IPS-11a (cell line): ENCODE measurements around the gene ITFG1.
"Not testable (repeated sequence)": the region's sequence is repeated elsewhere in the genome, so short reads cannot be mapped to it uniquely, and the experiment has no call there.

Experiments
- H3K4me3 ChIP-seq: one replicate; pipeline ENCODE4 v1.5.1; 2013; ENCODE audit warnings: low read depth, low read length, control low read depth

ITFG1 gene

GRCh38 chr16:47475786-47476185 is 14.9 kb upstream of the ITFG1 start:
- no peak overlapping the region for H3K4me3 ChIP-seq

GRCh38 chr16:47473792-47474191 is 12.9 kb upstream of the ITFG1 start:
- no peak overlapping the region for H3K4me3 ChIP-seq

GRCh38 chr16:47473004-47473403 is 12.1 kb upstream of the ITFG1 start:
- not testable (repeated sequence) for H3K4me3 ChIP-seq

GRCh38 chr16:47470810-47471209 is 9.9 kb upstream of the ITFG1 start:
- no peak overlapping the region for H3K4me3 ChIP-seq

GRCh38 chr16:47470211-47470610 is 9.3 kb upstream of the ITFG1 start:
- H3K4me3 ChIP-seq = no peak overlapping the region

- no peak overlapping the region for H3K4me3 ChIP-seq
Measured at GRCh38 chr16:47469227-47469626, 8.4 kb upstream of the ITFG1 start.

DNA sequence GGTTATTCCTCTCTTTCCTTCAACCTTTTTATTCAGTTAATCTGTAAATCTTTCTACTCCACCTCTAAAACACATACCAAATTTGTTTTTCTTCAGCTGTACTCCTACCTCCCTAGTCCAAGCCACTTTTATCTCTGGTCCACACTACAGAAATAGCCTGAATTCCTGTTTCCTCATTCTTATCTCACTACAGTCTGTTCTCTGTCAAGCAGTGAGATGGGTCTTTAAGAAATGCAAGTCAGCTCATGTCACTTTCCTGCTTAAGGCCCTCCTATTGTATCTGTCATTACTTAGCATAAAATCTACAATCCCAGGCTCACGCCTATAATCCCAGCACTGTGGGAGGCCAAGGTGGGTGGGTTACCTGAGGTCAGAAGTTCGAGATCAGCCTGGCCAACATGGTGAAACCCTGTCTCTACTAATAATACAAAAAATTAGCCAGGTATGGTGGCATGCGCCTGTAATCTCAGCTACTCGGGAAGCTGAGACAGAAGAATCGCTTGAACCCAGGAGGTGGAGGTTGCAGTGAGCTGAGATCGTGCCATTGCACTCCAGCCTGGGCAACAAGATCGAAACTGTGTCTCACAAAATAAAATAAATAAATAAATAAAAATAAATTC is 7.3 kb upstream of the ITFG1 start:
- not testable (repeated sequence) for H3K4me3 ChIP-seq

GRCh38 chr16:47467501-47467900 is 6.6 kb upstream of the ITFG1 start:
- H3K4me3 ChIP-seq = no peak overlapping the region

- no peak overlapping the region for H3K4me3 ChIP-seq
Measured at GRCh38 chr16:47465919-47466630, 5.2 kb upstream of the ITFG1 start.

DNA sequence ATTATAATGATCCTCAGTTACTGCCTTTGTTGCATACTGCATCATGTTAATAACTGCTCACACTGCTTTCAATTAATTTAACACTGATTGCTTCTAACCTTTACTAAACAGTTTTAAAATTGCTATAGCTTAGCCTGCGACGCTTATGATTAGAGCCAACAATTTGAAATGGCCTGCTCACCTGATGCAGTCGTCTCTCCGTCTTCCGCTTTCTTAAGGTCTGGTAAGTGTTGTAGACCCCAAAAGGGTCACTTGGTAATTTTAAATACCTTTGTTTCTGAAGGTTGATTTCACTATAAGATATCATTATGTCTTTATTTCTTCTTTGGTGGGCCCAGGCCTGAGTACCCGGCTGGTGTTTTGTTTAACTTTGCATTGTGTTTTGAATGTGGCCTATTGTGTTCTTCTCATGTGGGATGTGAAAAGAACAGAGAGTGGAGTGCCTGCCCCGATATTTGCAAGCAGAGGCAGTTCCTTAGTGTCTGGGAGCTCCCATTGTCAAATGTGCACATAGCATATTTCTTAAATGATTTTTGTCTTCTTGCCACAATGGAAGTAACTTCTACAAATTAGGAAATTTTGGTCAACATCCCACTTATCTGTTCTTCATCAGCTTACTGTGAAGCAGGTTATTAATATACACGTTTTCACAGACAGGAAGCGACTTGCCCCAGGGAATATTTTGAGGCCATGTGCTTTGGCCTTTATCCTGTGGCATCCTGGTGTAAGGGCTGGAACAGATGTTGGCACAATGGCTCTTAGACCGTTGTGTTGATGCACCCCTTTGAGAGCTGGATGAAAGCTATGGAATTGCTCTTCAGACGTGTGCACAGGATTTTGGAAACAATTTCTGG is 3.1 kb upstream of the ITFG1 start:
- no peak overlapping the region for H3K4me3 ChIP-seq

- H3K4me3 ChIP-seq = peak overlapping the region; percentile 98
Measured at GRCh38 chr16:47461598-47462266, 869 bp upstream of the ITFG1 start.

GRCh38 chr16:47460359-47460710 is 528 bp downstream of the ITFG1 start:
- H3K4me3 ChIP-seq = peak overlapping the region; percentile 98

GRCh38 chr16:47459603-47460002 is 1.3 kb downstream of the ITFG1 start:
- H3K4me3 ChIP-seq = peak overlapping the region; percentile 98

DNA sequence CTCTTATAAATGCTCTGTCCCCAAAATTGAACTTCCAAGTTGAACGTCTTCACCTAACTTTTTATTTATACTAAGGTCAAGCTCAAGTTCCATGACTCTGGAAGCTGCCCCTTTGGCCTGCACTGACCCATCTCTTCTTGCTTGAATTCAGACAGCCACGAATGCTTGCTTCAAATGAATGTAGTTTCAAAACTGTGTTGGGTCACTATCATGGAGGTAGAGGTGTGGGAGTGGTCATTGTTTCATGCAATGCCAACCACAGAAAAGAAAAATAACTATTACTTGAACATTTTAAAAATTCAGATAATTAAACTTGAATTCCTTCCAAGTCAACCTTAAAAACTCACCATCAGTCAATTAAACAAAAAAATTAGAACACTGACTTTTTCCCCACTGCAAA is 2.5 kb downstream of the ITFG1 start:
- H3K4me3 ChIP-seq = no peak overlapping the region

DNA sequence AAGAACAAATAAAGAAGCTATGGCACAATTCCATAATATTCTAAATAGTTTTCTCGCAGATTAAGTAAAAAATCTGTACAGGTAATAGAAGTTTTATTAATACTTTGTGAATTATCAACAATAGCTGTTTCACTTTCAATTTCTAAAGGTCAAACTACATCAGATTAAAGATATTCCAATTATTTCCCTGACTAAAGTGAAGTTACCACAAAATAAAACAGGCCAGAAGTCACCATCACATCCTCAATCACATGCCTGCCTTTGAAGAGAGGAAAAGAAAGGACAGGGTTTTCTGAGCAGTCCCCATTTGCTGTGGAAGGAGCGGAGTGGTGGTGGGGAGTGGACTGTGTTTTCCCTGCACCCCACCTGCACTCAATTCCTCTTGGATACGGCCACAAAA is 11.1 kb downstream of the ITFG1 start:
- no peak overlapping the region for H3K4me3 ChIP-seq

GRCh38 chr16:47448830-47449575 is 11.9 kb downstream of the ITFG1 start:
- no peak overlapping the region for H3K4me3 ChIP-seq

- no peak overlapping the region for H3K4me3 ChIP-seq
Measured at GRCh38 chr16:47446431-47446830, 14.4 kb downstream of the ITFG1 start.

- H3K4me3 ChIP-seq = not testable (repeated sequence)
Measured at GRCh38 chr16:47442884-47443283, 18.0 kb downstream of the ITFG1 start.

DNA sequence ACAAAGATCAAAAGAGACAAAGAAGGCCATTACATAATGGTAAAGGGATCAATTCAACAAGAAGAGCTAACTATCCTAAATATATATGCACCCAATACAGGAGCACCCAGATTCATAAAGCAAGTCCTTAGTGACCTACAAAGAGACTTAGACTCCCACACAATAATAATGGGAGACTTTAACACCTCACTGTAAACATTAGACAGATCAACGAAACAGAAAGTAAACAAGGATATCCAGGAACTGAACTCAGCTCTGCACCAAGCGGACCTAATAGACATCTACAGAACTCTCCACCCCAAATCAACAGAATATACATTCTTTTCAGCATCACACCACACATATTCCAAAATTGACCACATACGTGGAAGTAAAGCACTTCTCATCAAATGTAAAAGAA is 20.8 kb downstream of the ITFG1 start:
- H3K4me3 ChIP-seq = not testable (repeated sequence)

GRCh38 chr16:47434274-47434673 is 26.6 kb downstream of the ITFG1 start:
- H3K4me3 ChIP-seq = not testable (repeated sequence)

GRCh38 chr16:47431960-47432359 is 28.9 kb downstream of the ITFG1 start:
- H3K4me3 ChIP-seq = no peak overlapping the region
